IPS-18c (cell line): ENCODE measurements around the gene F12.
A peak's percentile ranks its signal among the peaks of the same experiment; 100 is the strongest.

Experiments
- H3K4me3 ChIP-seq: 2 replicates; pipeline ENCODE4 v1.7.0; 2013; ENCODE audit warnings: low read depth, mild to moderate bottlenecking, low read length, moderate library complexity; ENCODE audit not compliant: insufficient read depth
- H3K9me3 ChIP-seq: one replicate; pipeline ENCODE4 v1.6.1; 2013; ENCODE audit warnings: mild to moderate bottlenecking, low read length, moderate library complexity; ENCODE audit not compliant: control insufficient read depth, insufficient read depth

The F12 gene

GRCh38 chr5:177403102-177403791 lies 6.1 kb downstream of the F12 start:
- Histone ChIP-seq H3K9me3 (peaks cover 2% of the 10 kb centered on the region), H3K4me3 (peak overlapping the region; percentile 62)

- Histone ChIP-seq H3K4me3 (peak overlapping the region; percentile 62; the same call in 1 of the 2 replicates), H3K9me3 (peaks cover 2% of the 10 kb centered on the region)
These were observed 6.9 kb downstream of the F12 start for GRCh38 chr5:177402271-177403043.

- H3K9me3 ChIP-seq = peaks cover 2% of the 10 kb centered on the region
These were observed 9.1 kb downstream of the F12 start, which contains the start of gene PFN3 for GRCh38 chr5:177399997-177400868. Gene PFN3 (minus strand): TSS chr5:177400661. CDS start chr5:177400576, 85 bp downstream.

GRCh38 chr5:177397875-177398390 lies 11.4 kb downstream of the F12 start:
- Histone ChIP-seq H3K4me3 (no peak overlapping the region), H3K9me3 (peaks cover 2% of the 10 kb centered on the region)

More at GRCh38 chr5:177399997-177400868, 9.1 kb downstream of the F12 start, which contains the start of gene PFN3:
- H3K4me3 ChIP-seq = no peak within 1 kb of the TSS

- Histone ChIP-seq H3K9me3 (peaks cover 2% of the 10 kb centered on the region), H3K4me3 (no peak overlapping the region)
These were observed 12.6 kb downstream of the F12 start for GRCh38 chr5:177396807-177397206.

GRCh38 chr5:177396078-177396477 lies 13.3 kb downstream of the F12 start:
- Histone ChIP-seq H3K9me3 (peaks cover 2% of the 10 kb centered on the region), H3K4me3 (no peak overlapping the region)

- Histone ChIP-seq H3K9me3 (no peaks in the 10 kb centered on the region), H3K4me3 (no peak overlapping the region)
These were observed 15.4 kb downstream of the F12 start for GRCh38 chr5:177393990-177394389.

GRCh38 chr5:177393206-177393765 lies 16.1 kb downstream of the F12 start:
- Histone ChIP-seq H3K4me3 (no peak overlapping the region), H3K9me3 (no peaks in the 10 kb centered on the region)

- no peak overlapping the region for H3K4me3 ChIP-seq
- no peaks in the 10 kb centered on the region for H3K9me3 ChIP-seq
These were observed 16.6 kb downstream of the F12 start for GRCh38 chr5:177392765-177393164.

- Histone ChIP-seq H3K4me3 (no peak overlapping the region), H3K9me3 (no peaks in the 10 kb centered on the region)
These were observed 18.7 kb downstream of the F12 start for GRCh38 chr5:177390363-177391300.

- H3K9me3 ChIP-seq = no peaks in the 10 kb centered on the region
- H3K4me3 ChIP-seq = no peak overlapping the region
These were observed 19.9 kb downstream of the F12 start for GRCh38 chr5:177389241-177390169.

GRCh38 chr5:177388521-177389052 lies 20.8 kb downstream of the F12 start:
- H3K9me3 ChIP-seq = no peaks in the 10 kb centered on the region
- H3K4me3 ChIP-seq = no peak overlapping the region

GRCh38 chr5:177387405-177387804 lies 22.0 kb downstream of the F12 start:
- no peak overlapping the region for H3K4me3 ChIP-seq
- H3K9me3 ChIP-seq = no peaks in the 10 kb centered on the region

- Histone ChIP-seq H3K9me3 (no peaks in the 10 kb centered on the region), H3K4me3 (no peak overlapping the region)
These were observed 22.8 kb downstream of the F12 start for GRCh38 chr5:177386542-177386941.

- H3K9me3 ChIP-seq = no peaks in the 10 kb centered on the region
- H3K4me3 ChIP-seq = no peak overlapping the region
These were observed 23.6 kb downstream of the F12 start for GRCh38 chr5:177385720-177386119.
